RWPE2 (cell line): ENCODE results near the gene REEP5.

Experiments
- ATAC-seq: fragments of 200-7000 bp; cut with Tn5 transposase; 3 replicates; pipeline ENCODE4 v1.9.1; 2021; ENCODE audit warnings: low read depth
- DNase-seq: peaks from one replicate; pipeline ENCODE4 v3.0.0-alpha.2; 2020; ENCODE audit warnings: low spot score
- H3K27ac ChIP-seq: fragments of 450-650 bp; 2 replicates; pipeline ENCODE4 v1.5.1; 2017; ENCODE audit warnings: mild to moderate bottlenecking; ENCODE audit not compliant: poor library complexity, severe bottlenecking
- H3K27me3 ChIP-seq: fragments of 250-450 bp; sonication (Bioruptor Pico); 2 replicates; pipeline ENCODE4 v1.5.1; 2021; ENCODE audit warnings: mild to moderate bottlenecking, moderate library complexity; ENCODE audit not compliant: insufficient read depth, poor library complexity, severe bottlenecking
- H3K36me3 ChIP-seq: fragments of 250-450 bp; sonication (Bioruptor Pico); 2 replicates; pipeline ENCODE4 v1.5.1; 2020; ENCODE audit warnings: low read depth, mild to moderate bottlenecking, moderate library complexity
- H3K4me1 ChIP-seq: fragments of 250-450 bp; sonication (Bioruptor Pico); 2 replicates; pipeline ENCODE4 v1.5.1; 2021; ENCODE audit warnings: mild to moderate bottlenecking, moderate library complexity; ENCODE audit not compliant: insufficient read depth, poor library complexity, severe bottlenecking
- H3K4me3 ChIP-seq: fragments of 250-450 bp; sonication (Bioruptor Pico); 2 replicates; pipeline ENCODE4 v1.5.1; 2021; ENCODE audit warnings: mild to moderate bottlenecking, moderate library complexity; ENCODE audit not compliant: severe bottlenecking
- H3K9me3 ChIP-seq: fragments of 250-450 bp; sonication (Bioruptor Pico); 2 replicates; pipeline ENCODE4 v1.5.1; 2021; ENCODE audit warnings: mild to moderate bottlenecking, moderate library complexity; ENCODE audit not compliant: severe bottlenecking
- TF ChIP-seq, protein P1 (sequence below): fragments of 450-650 bp; IDR thresholded peaks from one replicate; pipeline ENCODE4 v1.5.1; 2017; ENCODE audit warnings: mild to moderate bottlenecking, moderate library complexity; ENCODE audit not compliant: poor library complexity, severe bottlenecking

Gene REEP5

GRCh38 chr5:112921833-112922817 is at the start of gene REEP5:
Gene REEP5 (minus strand): TSS chr5:112922227. CDS start chr5:112922190, 37 bp downstream.
- peaks cover 5% of the 10 kb centered on the region for H3K4me1 ChIP-seq
- H3K4me3 ChIP-seq, result peak within 1 kb of the TSS; percentile 74
- H3K9me3 ChIP-seq, result no peaks in the 10 kb centered on the region
- peak within 1 kb of the TSS; percentile 62 for H3K27ac ChIP-seq
- ATAC-seq (peak; percentile 81), DNase-seq (peak; percentile 88)
- TF ChIP-seq, protein P1, sequence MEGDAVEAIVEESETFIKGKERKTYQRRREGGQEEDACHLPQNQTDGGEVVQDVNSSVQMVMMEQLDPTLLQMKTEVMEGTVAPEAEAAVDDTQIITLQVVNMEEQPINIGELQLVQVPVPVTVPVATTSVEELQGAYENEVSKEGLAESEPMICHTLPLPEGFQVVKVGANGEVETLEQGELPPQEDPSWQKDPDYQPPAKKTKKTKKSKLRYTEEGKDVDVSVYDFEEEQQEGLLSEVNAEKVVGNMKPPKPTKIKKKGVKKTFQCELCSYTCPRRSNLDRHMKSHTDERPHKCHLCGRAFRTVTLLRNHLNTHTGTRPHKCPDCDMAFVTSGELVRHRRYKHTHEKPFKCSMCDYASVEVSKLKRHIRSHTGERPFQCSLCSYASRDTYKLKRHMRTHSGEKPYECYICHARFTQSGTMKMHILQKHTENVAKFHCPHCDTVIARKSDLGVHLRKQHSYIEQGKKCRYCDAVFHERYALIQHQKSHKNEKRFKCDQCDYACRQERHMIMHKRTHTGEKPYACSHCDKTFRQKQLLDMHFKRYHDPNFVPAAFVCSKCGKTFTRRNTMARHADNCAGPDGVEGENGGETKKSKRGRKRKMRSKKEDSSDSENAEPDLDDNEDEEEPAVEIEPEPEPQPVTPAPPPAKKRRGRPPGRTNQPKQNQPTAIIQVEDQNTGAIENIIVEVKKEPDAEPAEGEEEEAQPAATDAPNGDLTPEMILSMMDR, result peak; percentile 99
- H3K36me3 ChIP-seq, result peaks cover 35% of the 10 kb centered on the region
- no peaks in the 10 kb centered on the region for H3K27me3 ChIP-seq

DNA sequence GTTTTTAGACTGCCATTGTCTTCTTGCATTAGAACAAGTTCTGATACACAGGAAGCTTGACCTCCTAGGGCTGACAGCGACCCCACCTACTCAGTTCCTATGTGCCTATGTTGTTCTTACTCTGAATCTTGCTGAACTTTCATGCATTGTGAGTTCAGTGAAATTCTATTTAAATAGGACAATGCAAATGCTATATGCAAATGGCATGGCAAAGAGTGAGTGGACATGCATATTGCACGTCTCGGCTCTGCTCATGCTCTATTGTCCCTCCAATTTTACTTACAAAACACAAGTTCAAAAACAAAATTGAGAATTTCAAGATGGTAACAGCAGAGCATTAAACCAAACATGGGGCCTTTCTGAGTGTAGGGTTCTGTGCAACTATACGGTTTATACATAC is 49.2 kb upstream of the REEP5 start:
- DNase-seq (no peak), ATAC-seq (no peak)
- Histone ChIP-seq H3K9me3 (no peaks in the 10 kb centered on the region), H3K27ac (no peak overlapping the region), H3K27me3 (no peaks in the 10 kb centered on the region), H3K4me3 (no peak overlapping the region), H3K36me3 (no peaks in the 10 kb centered on the region), H3K4me1 (no peaks in the 10 kb centered on the region)
- TF ChIP-seq, protein P1, result no peak

DNA sequence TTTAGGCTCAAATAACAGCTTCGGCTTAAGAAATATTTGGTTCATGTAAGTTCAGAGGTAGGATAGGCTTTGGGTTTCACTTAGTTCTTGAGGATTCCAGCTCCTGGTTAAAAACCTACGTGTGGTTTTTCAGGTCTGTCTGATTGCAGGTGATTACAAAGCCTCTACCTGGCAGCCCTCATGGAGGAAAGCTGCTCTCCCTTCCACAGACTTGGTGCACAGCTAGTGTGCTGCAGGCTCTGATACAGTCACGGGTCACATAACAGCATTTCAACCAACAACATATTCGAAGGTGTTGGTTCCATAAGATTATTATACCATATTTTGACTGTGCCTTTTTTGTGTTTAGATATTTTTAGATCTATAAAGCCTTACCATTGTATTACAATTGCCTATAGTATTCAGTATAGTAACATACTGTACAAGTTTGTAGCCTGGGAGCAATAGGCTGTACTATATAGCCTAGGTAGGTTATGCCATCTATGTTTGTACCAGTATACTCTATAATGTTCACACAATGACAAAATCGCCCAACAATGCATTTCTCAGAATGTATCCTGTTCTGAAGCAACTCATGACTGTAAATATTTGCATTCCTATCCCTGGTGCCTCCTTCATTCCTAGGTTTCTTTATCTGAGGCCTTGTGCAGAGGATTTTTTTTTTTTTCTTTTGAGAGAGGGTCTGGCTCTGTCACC is 46.5 kb upstream of the REEP5 start:
- ATAC-seq (peak; percentile 43; the same call in 2 of the 3 replicates), DNase-seq (no peak)
- Histone ChIP-seq H3K4me1 (peaks cover 1% of the 10 kb centered on the region), H3K4me3 (no peak overlapping the region), H3K9me3 (no peaks in the 10 kb centered on the region), H3K27me3 (no peaks in the 10 kb centered on the region), H3K36me3 (no peaks in the 10 kb centered on the region), H3K27ac (no peak overlapping the region)
- TF ChIP-seq, protein P1, result no peak

DNA sequence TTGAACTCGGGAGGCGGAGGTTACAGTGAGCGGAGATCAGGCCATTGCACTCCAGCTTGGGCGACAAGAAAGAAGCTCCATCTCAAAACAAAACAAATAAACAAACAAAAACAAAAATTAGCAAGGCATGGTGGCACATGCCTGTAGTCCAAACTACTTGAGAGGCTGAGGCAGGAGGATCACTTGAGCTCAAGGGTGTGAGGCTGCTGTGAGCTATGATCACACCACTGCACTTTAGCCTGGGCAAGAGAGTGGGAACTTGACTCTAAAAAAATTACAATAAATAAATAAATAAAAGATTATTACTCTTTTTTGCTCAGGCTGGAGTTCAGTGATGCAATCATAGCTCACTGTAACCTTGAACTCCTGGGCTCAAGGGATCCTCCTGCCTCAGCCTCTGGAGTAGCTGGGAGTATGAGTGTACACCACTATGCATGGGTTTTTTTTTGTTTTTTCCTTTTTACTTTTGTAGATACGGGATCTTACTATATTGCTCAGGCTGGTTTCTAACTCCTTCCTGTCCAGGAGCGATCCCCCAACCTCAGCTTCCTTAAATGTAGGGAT is 45.6 kb upstream of the REEP5 start:
- no peaks in the 10 kb centered on the region for H3K27me3 ChIP-seq
- no peak overlapping the region for H3K4me3 ChIP-seq
- no peaks in the 10 kb centered on the region for H3K36me3 ChIP-seq
- ATAC-seq, result no peak
- DNase-seq, result no peak
- TF ChIP-seq, protein P1, result no peak
- H3K27ac ChIP-seq, result no peak overlapping the region
- peaks cover 4% of the 10 kb centered on the region for H3K4me1 ChIP-seq
- H3K9me3 ChIP-seq, result no peaks in the 10 kb centered on the region
